Activated CD4-positive, CD25-positive, alpha-beta regulatory T cell treated with anti-CD3 and anti-CD28 coated beads, Interleukin-2, amount 50 U/mL, for 16 hours (primary cell): ENCODE measurements around the gene TOP2B.

Experiments used
- DNase-seq: peaks from one replicate; pipeline ENCODE4 v3.0.0-alpha.2; 2020; ENCODE audit warnings: low read depth, low spot score

TOP2B gene

GRCh38 chr3:25618028-25618427 lies 46.7 kb downstream of the TOP2B start:
- DNase-seq: no peak

GRCh38 chr3:25611193-25611592 lies 53.5 kb downstream of the TOP2B start:
- no peak for DNase-seq

GRCh38 chr3:25610779-25611178 lies 53.9 kb downstream of the TOP2B start:
- DNase-seq: no peak

GRCh38 chr3:25610167-25610566 lies 54.5 kb downstream of the TOP2B start:
- DNase-seq: no peak

DNA sequence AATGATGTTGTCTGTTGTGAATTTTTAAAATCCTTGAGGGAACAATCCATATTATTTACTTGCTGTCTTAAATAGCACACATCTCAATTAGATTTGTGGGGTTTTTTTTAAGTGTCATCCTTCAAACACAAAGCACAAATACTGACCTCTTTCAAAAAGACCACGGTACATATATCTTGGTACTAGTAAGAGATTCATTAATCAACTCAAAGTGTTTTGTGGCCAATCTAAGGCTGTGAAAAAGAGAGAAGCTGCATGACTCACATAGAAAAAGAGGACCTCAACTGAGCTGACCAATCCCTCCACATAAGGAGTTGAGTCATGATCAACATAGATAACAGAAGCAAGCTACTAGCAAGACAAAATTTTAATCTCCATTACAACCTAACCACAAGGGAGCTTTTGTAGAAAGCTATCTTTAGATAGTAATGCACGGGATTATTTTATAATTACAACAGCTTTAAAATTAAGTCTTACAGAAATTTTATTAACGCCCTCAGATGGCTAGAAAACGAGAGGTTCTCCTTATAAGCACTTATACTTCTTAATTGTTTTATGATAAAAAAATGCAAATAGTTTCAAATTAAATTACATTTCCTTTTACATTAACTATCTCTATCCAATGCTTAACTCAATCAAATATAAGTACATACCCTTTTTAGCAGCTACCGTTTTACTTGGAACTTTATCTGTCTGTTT lies 60.5 kb downstream of the TOP2B start:
- no peak for DNase-seq

DNA sequence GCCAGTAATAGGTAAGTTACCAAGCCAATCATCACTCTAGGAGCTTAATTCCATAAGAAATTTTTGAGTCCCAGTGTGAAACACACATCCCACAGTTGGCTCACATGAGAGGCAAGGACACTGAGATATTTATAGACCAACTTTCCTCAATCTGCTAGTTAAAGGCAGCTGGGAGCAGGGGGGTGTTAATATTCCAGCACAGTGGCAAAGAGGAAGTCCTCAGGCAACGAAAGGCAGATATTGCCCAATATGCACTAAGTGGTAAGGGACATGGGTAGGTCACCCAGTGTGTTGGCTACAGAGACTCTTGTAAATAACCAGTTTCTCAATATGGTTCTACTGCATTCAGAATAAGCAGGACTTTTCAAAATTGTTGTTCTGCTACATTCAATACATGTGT lies 61.0 kb downstream of the TOP2B start:
- no peak for DNase-seq

- no peak for DNase-seq
Measured at GRCh38 chr3:25597535-25598101, 67.1 kb downstream of the TOP2B start.

DNA sequence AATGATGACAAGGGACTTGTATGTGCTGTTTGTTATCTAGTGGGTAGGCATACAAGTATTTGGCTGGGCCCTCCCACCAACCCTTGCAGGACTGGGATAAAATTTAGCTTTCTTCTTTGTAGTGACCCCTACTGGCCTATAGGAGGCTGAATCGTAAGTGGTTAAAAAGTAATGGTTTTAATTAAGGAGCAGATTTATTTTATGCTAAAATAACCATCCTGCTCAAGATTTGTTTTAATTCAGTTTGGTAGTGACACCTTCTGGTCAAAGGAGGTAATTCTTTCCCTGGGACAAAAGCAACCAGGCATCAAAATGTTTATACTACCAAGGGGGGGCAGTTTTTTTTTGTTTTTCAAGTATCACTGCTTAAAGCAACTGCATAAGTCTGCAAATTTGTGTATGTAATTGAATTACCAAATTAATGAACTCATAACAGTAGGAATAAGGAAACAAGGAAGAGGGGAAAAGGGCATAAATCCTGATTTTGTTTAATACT lies 70.7 kb downstream of the TOP2B start:
- no peak for DNase-seq

DNA sequence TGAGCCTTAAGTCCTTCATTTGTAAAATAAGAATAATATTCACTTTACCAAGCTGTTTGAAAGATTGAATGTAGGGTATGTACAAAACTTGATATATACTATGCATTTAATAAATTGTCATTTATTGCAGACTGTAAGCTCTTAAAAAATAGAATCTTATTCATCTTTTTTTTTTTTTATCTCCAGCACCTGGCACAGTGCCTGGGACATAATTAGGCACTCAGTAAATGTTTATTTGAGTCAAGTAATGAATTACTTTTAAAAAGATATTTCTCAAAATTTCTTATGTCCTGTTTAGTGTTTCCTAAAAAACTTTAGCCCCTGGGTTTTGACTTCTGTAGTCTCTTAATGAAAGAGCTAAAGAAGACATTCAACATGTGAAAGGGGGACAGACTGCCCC lies 71.7 kb downstream of the TOP2B start:
- no peak for DNase-seq

DNA sequence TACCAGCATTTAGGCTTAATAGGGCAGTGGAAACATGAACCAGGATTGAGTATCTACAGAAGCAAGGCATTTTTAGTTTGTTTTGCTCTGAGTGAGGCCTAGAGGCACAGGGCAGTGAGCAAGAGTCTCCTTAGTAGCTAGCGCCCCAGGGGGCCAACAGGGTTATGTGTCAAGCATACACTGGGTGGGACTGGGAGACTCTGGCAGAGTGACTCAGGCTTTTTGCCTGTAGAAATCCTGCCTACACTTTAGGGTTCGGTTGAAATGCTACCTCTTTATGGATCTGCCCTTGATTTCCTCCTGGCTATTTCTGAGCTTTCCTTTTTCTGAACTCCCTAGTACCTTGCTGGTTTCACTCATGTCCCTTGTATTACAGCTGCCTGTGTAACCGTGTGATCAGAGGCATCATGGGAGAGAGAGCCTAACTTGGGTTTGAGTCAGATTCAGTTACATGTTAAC lies 72.2 kb downstream of the TOP2B start:
- no peak for DNase-seq

GRCh38 chr3:25589783-25590258 lies 74.9 kb downstream of the TOP2B start:
- no peak for DNase-seq

DNA sequence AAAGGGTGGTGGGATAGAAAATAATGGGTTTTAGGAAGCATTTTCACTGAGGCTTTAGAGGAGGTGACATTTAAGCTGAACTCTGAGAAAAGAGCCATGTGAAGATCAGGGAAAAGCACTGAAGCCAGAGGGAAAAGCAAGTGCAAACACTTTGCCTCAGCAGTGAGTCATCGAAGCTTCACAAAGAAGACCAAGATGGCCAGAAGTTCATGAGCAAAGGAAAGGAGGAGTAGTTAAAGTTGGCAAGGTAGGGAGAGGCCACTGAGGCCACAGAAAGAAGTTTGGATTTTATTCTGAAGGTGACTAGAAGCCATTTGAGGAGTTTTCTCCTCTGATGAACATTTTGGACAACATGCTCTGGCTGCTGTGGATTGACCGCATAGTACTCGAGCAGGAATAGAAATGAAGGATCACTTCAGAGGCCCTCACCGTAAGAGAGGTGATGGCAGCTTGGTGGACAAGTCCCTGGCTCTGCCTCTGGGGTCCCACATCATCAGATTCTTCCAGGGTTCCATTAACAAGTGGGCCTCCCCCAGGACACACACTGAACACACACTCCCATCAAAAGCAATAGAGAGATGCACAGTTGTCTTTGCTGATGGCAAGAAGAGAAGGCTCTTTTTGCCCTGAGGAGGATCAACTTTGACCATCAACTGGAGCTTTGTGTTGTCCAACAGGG lies 75.5 kb downstream of the TOP2B start:
- no peak for DNase-seq

- no peak for DNase-seq
Measured at GRCh38 chr3:25588441-25589103, 76.1 kb downstream of the TOP2B start.

- no peak for DNase-seq
Measured at GRCh38 chr3:25587975-25588374, 76.7 kb downstream of the TOP2B start.

DNA sequence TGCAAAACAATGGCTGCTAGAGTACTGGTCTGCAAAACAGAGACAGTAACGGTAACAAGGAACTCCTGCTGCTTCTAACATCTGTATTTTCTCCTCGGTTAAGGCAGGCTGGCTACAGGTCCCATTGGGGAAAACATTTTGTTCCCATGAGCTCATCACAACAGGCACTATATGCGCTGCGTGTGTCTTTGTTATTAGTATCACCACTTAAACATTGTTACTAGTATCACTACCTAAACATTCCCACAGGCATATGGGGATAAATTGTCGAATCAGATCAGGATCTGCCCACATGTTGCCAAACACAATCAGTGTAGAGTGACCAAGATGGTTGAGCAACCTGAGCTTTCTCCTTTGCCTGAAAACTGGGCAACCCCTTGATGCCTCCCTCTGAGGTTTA lies 77.2 kb downstream of the TOP2B start:
- no peak for DNase-seq

DNA sequence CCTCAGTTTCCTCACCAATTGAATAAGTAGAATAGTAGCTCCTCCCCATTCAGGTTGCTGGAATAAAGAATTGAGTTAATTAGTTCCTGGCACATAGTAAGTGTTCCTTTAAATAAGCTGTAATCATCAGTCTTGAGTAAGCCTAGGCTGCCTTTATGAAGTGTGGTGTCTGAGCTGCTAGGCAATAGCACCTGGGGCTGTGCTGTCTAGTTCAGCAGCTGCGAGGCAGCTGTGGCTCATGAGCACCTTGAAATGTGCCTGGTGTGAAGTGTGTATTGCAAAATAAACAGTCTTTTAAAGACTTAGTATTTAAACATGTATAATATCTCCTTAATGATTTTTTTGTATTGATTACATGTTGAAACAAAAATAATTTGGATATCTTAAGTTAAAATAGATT lies 77.6 kb downstream of the TOP2B start:
- no peak for DNase-seq

GRCh38 chr3:25586553-25586952 lies 78.2 kb downstream of the TOP2B start:
- DNase-seq: no peak

- no peak for DNase-seq
Measured at GRCh38 chr3:25586167-25586505, 78.6 kb downstream of the TOP2B start.

- DNase-seq: no peak
Measured at GRCh38 chr3:25585361-25586166, 79.1 kb downstream of the TOP2B start.

DNA sequence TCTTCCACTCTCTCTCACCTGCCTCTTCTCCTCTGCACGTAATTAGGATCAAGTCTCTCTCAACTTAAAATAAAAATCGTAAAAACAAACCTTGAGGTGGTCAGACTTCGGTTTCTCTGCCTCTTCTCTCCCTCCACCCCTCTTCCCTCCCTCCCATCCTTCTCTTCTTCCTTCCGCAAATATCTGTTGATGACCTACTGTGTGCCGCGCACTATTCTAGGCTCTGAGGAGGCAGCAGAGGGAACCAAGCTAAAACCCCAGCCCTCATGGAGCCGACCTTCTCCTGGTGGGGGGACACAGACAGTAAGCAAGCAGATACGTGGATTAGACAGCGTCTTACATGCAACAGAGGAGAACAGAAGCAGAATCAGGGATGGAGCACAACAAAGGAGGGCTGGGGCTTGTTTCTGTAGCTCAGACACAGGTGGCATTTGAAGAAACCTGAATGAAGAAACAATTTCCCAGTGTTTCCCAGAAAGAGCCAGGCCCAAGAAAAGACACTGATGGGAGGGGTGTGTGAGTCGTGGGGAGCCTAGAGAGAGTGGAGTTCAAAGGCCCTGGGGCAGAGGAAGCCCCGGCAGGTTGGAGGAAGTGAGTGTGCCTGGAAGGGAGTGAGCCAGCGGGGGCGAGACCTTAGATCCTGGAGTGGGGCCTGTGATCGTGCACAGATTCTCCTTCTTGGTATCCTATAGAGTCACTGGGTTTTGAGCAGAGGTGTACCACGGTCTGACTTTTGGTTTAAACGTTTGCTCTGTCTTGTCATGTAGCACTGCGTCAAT lies 80.5 kb downstream of the TOP2B start:
- no peak for DNase-seq

DNA sequence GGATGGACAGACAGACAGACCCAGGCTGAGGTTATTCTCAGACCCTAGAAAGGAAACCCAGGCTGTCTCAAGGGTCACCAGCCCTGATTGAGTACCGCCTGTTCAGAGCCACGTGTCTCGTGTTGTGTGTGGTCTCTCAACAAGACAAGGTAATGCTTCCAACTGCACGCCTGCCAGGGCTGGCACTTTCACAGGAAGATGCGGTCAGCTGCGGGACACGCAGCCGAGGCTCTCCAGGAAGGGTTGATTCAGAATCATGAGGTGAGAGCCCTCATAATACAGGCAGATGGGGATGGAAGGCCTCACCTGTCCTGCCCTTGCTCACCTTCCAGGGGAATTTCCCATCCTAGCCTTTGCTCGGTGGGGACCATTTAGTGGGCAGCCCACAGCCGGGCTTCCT lies 81.4 kb downstream of the TOP2B start:
- no peak for DNase-seq
